Epithelial cell of esophagus (primary cell): ENCODE data around the gene SYNGR3.
A peak's percentile ranks its signal among the peaks of the same experiment; 100 is the strongest.

Source experiments
- DNase-seq: peaks from one replicate; pipeline ENCODE4 v3.0.0; 2010; ENCODE audit warnings: low read depth
- H3K4me3 ChIP-seq: 2 replicates; pipeline ENCODE4 v1.5.1; 2011; ENCODE audit warnings: mild to moderate bottlenecking, low read length, control low read depth
- CTCF ChIP-seq: IDR thresholded peaks from 2 replicates; pipeline ENCODE4 v1.5.1; 2011; ENCODE audit warnings: low read depth, mild to moderate bottlenecking, low read length, control low read depth, inconsistent platforms; ENCODE audit not compliant: insufficient read depth; ENCODE audit errors: missing control alignments

Gene SYNGR3

GRCh38 chr16:1989209-1990100, at the start of gene SYNGR3:
Gene SYNGR3, plus strand, starts transcription at chr16:1989970. Its CDS starts 133 bp downstream, at chr16:1990103.
- TF ChIP-seq CTCF: no peak
- DNase-seq: no peak
- H3K4me3 ChIP-seq: no peak within 1 kb of the TSS

GRCh38 chr16:1940273-1941161, 49.3 kb upstream of the SYNGR3 start:
- TF ChIP-seq CTCF: no peak
- no peak for DNase-seq
- H3K4me3 ChIP-seq: no peak overlapping the region

- peak overlapping the region; percentile 74 for H3K4me3 ChIP-seq
- DNase-seq: no peak
- TF ChIP-seq CTCF: no peak
Observed at GRCh38 chr16:1941162-1942046, 48.4 kb upstream of the SYNGR3 start.

GRCh38 chr16:1942047-1942809, 47.5 kb upstream of the SYNGR3 start:
- DNase-seq: peak; percentile 56
- no peak for TF ChIP-seq CTCF
- peak overlapping the region; percentile 74 for H3K4me3 ChIP-seq

DNA sequence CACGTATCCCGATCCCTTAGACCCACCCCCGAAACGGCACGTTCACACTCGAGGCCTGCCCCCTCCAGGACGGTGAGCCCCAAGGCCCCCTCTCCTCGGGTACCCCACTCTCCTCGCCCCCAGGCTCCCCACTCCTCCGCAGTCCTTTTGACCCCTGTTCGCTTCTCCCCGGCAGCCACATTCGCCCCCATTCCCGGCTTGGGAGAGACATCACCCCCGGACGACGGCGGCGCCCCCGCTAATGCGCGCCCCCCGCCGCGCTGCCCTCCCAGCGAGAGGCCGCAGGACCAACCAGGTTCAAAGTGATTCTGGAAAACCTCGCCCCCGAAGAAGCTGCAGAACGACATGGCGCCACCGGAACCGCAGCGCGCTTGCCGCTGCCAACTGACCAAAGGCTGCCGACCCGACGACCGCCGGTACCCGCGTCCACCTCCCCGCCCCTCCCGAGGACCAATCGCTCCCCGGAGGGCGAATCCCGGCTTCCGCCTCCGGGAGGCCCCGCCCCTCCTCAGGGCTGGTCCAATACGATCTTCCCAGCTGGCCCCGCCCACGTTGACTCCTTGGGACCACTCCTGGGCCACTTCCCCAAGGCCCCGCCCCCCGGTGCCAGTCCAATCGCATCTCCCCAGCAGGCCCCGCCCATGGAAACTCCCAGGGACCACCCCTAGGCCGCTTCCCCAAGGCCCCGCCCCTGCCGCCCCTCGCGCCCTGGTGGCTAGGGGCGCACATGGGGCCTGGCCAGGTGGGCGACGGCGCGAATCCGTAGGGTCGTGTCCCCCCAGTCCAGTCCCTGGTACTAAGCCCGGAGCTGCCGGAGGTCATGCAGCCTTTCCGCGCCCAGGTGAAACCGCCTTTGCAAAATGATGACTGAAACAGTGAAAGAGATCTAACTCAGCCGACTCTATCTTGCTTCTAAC, 46.7 kb upstream of the SYNGR3 start, which contains the start of gene MSRB1:
Gene MSRB1, minus strand, starts transcription at position 390 of the 917 bp plus-strand sequence. Its CDS starts 43 bp downstream, at position 347.
- peak within 1 kb of the TSS; percentile 74 for H3K4me3 ChIP-seq
- no peak for TF ChIP-seq CTCF

More for the DNA sequence above, 46.7 kb upstream of the SYNGR3 start, which contains the start of gene MSRB1:
- DNase-seq: peak; percentile 98
